GM19463 (cell line): ENCODE data around the gene GULP1.
"Not testable (repeated sequence)": the region's sequence is repeated elsewhere in the genome, so short reads cannot be mapped to it uniquely, and the experiment has no call there.

Source experiments
- ATAC-seq: cut with Tn5 transposase; IDR thresholded peaks from one replicate; pipeline ENCODE4 v1.9.1; 2021; ENCODE audit warnings: mild to moderate bottlenecking, moderate library complexity; ENCODE audit not compliant: unreplicated experiment

GULP1 gene

GRCh38 chr2:188596054-188596453 is 304.4 kb downstream of the GULP1 start:
- no peak for ATAC-seq

- ATAC-seq = no peak
Measured at GRCh38 chr2:188598551-188598950, 306.9 kb downstream of the GULP1 start.

GRCh38 chr2:188599140-188599539 is 307.5 kb downstream of the GULP1 start:
- no peak for ATAC-seq

- no peak for ATAC-seq
Measured at GRCh38 chr2:188600536-188601210, 309.0 kb downstream of the GULP1 start.

DNA sequence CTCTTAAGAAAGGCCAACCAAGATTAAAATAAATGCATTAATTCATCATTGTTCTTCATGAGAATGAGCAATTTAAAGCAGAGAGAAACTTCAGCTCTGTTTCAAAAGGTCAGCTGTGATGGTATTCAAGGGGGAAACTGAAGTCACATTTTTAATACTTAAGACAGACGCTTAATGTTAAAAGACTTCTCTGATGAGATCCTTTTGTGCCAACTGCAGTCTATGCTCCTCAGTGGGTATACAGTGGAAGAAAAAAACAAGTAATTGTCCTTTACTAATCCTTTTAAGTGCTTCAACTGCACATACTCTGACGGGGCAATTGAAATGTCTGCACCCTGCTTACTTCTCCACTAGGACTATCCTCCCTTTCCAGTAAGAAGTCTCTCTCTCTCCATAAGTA is 309.7 kb downstream of the GULP1 start:
- ATAC-seq = no peak

- no peak for ATAC-seq
Measured at GRCh38 chr2:188601927-188602326, 310.3 kb downstream of the GULP1 start.

DNA sequence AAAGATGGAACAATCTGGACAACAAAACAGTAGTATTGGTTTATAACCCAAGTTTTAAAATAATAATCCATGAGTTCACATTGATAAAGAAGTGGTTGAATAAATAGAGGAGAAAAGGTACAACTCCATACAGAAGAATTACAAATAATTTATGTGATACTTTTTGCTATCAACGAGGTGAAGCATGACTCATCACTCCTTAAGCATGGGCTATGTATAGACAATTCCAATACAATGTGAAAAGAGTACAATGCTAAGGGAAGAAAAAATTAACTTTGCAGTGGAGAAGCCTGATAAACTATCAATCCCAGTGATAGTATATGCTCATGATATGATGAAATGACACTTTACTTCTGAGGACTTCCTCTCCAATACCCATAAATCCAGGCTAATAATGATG is 312.9 kb downstream of the GULP1 start:
- no peak for ATAC-seq

DNA sequence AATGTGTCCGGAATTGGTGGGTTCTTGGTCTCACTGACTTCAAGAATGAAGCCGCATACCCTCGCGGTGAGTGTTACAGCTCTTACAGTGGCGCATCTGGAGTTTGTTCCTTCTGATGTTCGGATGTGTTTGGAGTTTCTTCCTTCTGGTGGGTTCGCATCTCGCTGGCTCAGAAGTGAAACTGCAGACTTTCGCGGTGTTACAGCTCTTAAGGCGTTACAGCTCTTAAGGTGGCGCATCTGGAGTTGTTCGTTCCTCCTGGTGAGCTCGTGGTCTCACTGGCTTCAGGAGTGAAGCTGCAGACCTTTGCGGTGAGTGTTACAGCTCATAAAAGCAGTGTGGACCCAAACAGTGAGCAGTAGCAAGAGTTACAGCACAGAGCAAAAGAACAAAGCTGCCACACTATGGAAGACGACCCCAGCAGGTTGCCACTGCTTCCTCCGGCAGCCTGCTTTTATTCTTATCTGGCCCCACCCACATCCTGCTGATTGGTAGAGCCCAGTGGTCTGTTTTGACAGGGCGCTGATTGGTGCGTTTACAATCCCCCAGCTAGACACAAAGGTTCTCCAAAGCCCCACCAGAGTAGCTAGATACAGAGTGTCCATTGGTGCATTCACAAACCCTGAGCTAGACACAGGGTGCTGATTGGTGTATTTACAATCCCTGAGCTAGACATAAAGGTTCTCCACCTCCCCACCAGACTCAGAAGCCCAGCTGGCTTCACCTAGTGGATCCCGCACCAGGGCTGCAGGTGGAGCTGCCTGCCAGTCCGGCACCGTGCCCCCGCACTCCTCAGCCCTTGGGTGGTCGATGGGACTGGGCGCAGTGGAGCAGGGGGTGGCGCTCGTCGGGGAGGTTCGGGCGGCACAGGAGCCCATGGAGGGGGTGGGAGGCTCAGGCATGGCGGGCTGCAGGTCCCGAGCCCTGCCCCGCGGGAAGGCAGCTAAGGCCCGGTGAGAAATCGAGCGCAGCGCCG is 314.2 kb downstream of the GULP1 start:
- not testable (repeated sequence) for ATAC-seq

DNA sequence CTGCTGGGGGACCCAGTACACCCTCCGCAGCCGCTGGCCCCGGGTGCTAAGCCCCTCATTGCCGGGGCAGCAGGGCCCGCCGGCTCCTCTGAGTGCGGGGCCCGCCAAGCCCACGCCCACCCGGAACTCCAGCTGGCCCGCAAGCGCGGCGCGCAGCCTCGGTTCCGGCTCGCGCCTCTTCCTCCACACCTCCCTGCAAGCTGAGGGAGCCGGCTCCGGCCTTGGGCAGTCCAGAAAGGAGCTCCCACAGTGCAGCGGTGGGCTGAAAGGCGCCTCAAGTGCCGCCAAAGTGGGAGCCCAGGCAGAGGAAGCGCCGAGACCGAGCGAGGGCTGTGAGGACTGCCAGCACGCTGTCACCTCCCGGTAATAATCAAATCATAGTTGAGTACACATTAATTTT is 314.9 kb downstream of the GULP1 start:
- not testable (repeated sequence) for ATAC-seq

- ATAC-seq = no peak
Measured at GRCh38 chr2:188607501-188607900, 315.8 kb downstream of the GULP1 start.

- no peak for ATAC-seq
Measured at GRCh38 chr2:188609321-188610049, 317.8 kb downstream of the GULP1 start.

GRCh38 chr2:188610050-188610444 is 318.4 kb downstream of the GULP1 start:
- ATAC-seq = no peak

DNA sequence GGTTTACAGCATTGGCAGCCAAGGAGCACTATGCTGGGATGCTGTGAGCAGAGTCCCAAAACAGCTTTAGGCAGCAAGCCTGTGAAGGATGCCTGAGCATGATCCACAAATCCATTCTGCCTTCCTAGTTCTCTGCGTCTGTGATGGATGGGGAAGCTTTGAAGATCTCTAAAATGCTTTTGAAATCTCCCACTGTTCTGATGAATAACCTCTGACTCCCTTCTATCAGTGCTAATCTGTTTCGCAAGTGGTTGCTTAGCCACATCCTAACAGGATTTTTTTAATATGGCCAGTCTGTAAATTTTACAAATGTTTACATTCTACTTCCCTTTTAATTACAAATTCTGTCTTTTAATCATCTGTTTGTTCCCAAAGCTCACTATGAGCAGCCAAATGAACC is 319.2 kb downstream of the GULP1 start:
- ATAC-seq = no peak

DNA sequence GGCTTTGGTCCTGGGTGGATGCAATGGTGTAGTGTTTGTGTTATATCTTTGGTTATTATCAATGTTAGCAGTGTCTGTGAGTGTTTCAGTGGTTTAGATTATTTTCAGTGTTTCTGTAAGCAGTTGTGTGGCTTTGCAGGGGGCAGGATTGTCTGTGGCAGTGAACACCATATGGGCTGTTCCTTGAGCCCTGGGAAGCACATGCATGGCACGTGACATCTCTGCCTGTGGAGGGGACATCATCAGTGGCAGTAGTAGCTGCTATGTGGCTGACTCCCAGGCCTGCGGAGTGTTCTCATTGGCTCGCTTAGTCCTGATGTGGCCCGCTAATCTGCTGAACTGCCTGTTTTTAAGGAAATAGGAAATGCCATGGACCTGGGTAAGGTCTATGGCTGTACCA is 327.5 kb downstream of the GULP1 start:
- ATAC-seq = no peak

DNA sequence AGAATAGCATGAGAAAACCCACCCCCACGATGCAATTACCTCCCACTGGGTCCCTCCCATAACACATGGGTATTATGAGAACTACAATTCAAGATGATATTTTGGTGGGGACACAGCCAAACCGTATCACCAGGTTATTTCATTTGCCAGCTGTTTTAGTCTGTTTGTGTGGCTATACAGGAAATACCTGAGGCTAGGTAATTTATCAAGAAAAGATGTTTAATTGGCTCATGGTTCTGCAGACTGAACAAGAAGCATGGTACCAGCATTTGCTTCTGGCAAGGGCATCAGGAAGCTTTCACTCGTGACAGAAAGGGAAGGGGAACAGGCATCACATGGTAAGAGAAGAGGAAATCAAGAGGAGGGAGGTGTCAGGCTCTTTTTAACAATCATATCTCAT is 329.2 kb downstream of the GULP1 start:
- ATAC-seq = no peak

GRCh38 chr2:188622601-188623260 is 331.1 kb downstream of the GULP1 start:
- ATAC-seq = no peak

DNA sequence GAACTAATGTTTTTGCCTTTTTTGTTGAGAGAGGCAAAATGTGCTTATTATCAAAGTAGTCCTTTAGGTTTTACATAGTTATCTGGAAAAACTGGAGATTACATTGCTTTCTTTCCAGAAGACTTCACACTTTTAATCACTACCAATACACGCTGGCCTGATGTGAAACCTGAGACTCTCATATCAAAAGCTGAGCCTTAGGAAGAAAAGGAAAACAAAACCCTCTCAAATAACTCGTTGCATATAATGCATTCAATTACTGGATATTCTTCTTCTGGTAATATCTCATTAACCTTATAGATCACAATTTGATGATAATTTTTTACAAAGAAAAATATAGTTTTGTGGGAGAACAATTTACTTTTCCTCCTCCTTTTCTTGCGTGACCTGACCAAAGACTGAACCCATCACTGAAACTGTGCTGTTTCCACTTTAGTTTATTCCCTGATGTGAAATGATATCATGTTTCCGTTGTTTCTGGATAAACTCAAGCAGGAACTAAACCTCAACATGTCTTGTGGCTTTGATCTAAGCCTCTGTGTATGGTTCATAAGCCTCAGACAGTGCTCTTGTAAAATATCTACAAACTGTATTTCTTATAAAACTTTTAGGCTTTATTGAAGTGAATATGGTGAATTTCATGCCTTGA is 332.4 kb downstream of the GULP1 start:
- ATAC-seq = no peak

GRCh38 chr2:188627471-188627870 is 335.8 kb downstream of the GULP1 start:
- ATAC-seq = no peak

DNA sequence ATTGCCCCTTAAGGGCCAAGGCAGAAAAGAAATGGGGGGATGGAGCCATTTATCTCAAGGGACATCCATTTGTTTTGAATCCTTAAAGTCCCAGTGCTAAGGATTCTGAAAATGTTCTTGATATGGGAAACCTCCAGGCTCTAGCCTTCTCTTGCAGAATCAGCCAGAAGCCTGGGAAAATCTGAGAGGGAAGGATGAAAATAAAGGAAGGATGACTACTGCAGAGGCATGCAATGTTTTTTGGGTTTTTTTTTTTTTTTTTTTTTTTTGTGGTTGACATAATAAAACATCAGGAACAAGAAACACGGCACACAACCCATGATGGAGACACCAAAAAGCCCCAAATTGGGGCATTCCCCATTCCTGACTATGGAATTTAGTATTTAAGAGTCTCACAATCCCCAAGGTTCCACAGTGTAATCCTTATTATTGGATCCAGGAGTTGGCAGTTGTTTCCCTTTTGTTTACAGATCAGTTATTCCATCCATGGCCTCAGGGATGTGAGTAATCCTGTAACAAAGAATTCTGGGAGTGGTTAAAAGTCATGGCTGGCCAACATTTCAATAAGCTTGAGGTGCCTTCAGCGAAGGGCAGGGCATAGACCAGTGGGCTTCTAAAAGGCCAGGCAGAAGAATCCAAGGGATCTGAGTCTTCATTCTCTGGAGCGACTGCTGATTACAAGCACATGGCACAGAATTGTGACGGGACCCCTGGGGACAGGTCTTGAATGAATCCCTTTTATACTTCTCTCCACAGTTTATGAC is 337.5 kb downstream of the GULP1 start:
- ATAC-seq = no peak
